HL-60 (cell line): Measurements from ENCODE around the gene GCAT.

ENCODE experiments used
- DNase-seq, 2 experiments: peaks; one replicate each; pipeline ENCODE4 v3.0.0-alpha.2; 2010 to 2020; ENCODE audit warnings: low read depth in 1 of 2, low spot score in 1 of 2
- H3K27ac ChIP-seq: fragments of 250-450 bp; sonication (Bioruptor Pico); replicated peaks from 2 replicates; pipeline ENCODE4 v1.5.1; 2020; ENCODE audit warnings: mild to moderate bottlenecking, moderate library complexity
- H3K27me3 ChIP-seq: fragments of 250-450 bp; sonication (Bioruptor Pico); 2 replicates; pipeline ENCODE4 v1.5.1; 2021; ENCODE audit warnings: mild to moderate bottlenecking, moderate library complexity; ENCODE audit not compliant: insufficient read depth, poor library complexity, severe bottlenecking
- H3K4me3 ChIP-seq: replicated peaks from 2 replicates; pipeline ENCODE4 v1.5.1; 2011; ENCODE audit warnings: mild to moderate bottlenecking, control low read depth, low read length; ENCODE audit not compliant: insufficient read depth
- GABPA ChIP-seq: IDR thresholded peaks from 2 replicates; pipeline ENCODE4 v1.6.1; 2012; ENCODE audit warnings: low read depth
- POLR2AphosphoS5 ChIP-seq: IDR thresholded peaks from 2 replicates; pipeline ENCODE4 v1.6.1; 2012; ENCODE audit warnings: low read depth
- REST ChIP-seq: IDR thresholded peaks from 2 replicates; pipeline ENCODE4 v1.6.1; 2012; ENCODE audit warnings: low read depth; ENCODE audit not compliant: insufficient replicate concordance
- SPI1 ChIP-seq: IDR thresholded peaks from 2 replicates; pipeline ENCODE4 v1.6.1; 2012; ENCODE audit warnings: low read depth, mild to moderate bottlenecking, borderline replicate concordance
- TF ChIP-seq, protein P1 (sequence below): IDR thresholded peaks from one replicate; pipeline ENCODE4 v1.5.1; 2011; ENCODE audit warnings: low read length, control low read depth, inconsistent platforms; ENCODE audit not compliant: insufficient read depth

GCAT gene

DNA sequence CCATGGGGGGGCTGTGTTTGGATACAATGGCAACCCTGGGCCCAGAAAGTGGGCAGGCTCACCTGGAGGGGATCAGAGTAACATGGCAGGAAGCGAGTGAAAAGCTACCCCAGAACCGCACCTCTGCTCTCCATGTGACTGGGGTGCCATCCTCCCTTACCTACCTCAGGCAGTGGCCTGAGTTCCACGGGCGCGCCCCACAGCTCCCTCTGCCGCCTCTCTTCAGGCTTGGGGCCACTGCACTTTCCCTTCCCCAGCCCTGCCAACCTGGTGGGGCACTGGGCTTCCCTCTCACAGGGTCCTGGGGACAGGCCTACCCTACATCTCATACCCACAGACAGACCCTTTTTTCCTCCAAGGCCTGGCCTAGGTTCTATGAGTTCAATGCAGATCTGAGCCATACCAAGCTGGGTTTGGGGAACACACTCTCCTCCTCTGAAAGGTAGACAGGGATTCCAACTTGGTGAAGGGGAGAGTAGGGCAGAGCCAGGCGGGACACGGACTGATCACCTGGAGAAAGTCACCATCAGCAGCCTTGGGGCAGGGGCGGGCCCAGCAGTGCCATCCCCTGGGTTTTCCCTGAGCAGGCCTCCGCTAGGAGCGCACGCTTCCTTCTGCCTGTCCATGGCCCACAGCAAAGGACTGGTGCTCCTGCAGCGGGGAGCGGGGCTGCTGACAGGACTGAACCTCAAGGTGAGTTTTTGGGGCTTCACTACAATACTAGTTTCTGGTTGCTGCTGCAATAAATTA lies 22.5 kb downstream of the GCAT start:
- Histone ChIP-seq H3K27me3 (no peaks in the 10 kb centered on the region), H3K27ac (no peak overlapping the region), H3K4me3 (no peak overlapping the region)
- TF ChIP-seq SPI1, result no peak
- no peak for TF ChIP-seq POLR2AphosphoS5
- TF ChIP-seq, protein P1, sequence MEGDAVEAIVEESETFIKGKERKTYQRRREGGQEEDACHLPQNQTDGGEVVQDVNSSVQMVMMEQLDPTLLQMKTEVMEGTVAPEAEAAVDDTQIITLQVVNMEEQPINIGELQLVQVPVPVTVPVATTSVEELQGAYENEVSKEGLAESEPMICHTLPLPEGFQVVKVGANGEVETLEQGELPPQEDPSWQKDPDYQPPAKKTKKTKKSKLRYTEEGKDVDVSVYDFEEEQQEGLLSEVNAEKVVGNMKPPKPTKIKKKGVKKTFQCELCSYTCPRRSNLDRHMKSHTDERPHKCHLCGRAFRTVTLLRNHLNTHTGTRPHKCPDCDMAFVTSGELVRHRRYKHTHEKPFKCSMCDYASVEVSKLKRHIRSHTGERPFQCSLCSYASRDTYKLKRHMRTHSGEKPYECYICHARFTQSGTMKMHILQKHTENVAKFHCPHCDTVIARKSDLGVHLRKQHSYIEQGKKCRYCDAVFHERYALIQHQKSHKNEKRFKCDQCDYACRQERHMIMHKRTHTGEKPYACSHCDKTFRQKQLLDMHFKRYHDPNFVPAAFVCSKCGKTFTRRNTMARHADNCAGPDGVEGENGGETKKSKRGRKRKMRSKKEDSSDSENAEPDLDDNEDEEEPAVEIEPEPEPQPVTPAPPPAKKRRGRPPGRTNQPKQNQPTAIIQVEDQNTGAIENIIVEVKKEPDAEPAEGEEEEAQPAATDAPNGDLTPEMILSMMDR, result no peak
- TF ChIP-seq GABPA, result no peak
- TF ChIP-seq REST, result no peak
- DNase-seq, result no peak

DNA sequence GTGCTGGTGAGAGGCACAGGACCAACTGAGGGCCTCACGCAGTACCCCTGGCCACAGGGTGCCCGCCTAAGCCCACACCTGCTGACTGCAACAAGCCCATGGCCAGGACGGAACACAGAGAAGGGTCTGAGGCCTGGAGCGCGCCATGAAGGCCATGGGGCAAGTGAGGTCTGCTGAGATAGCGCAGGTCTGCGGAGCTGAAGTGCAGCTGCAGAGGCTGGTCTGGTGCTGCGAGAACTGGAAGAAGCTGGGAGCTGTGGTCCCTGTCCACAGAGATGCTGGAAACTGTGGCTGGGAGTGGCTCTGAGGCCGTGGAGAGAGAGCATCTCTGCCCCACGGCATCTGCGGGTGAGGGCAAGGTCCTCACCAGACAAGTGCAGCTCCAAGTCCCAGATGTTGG lies 23.7 kb downstream of the GCAT start:
- TF ChIP-seq GABPA (no peak), SPI1 (no peak), POLR2AphosphoS5 (no peak), REST (no peak)
- TF ChIP-seq, protein P1, result no peak

GRCh38 chr22:37832022-37832857 lies 24.5 kb downstream of the GCAT start:
- no peak for DNase-seq
- Histone ChIP-seq H3K27me3 (no peaks in the 10 kb centered on the region), H3K27ac (no peak overlapping the region), H3K4me3 (no peak overlapping the region)
- no peak for TF ChIP-seq GABPA
- no peak for TF ChIP-seq POLR2AphosphoS5
- TF ChIP-seq, protein P1, result no peak
- no peak for TF ChIP-seq SPI1
- no peak for TF ChIP-seq REST

More for the DNA sequence above, 23.7 kb downstream of the GCAT start:
- Histone ChIP-seq H3K4me3 (no peak overlapping the region), H3K27ac (no peak overlapping the region), H3K27me3 (no peaks in the 10 kb centered on the region)
- DNase-seq, result no peak
